ENCODE measurements around the gene TYRO3. TPM values are rescaled to one million over a fixed set of nuclear protein-coding genes. Genes with fewer than 3 reads are reported as not detected.

TYRO3 gene
- 1 to 10 TPM; 5.0 to 8.7 TPM for total RNA-seq
- long read RNA-seq, donor 1, full-length matches to known transcripts: 1 of 4 reads
- long read RNA-seq, donor 1, partial matches to known transcripts: 2 of 4 reads
- long read RNA-seq, donor 1, other reads (novel, unspliced or antisense): 1 of 4 reads
- long read RNA-seq, donor 2, partial matches to known transcripts: 1 of 2 reads
- long read RNA-seq, donor 2, other reads (novel, unspliced or antisense): 0 of 2 reads

- DNase-seq (ENCODE audit: low spot score): peak; percentile 86
- intact Hi-C loops (cut with DNase I): no loop called here
Observed at GRCh38 chr15:41558400-41559238, at the start of gene TYRO3. TSS of gene TYRO3 (plus strand) at chr15:41559212. CDS start at chr15:41559258, 46 bp downstream.

DNA sequence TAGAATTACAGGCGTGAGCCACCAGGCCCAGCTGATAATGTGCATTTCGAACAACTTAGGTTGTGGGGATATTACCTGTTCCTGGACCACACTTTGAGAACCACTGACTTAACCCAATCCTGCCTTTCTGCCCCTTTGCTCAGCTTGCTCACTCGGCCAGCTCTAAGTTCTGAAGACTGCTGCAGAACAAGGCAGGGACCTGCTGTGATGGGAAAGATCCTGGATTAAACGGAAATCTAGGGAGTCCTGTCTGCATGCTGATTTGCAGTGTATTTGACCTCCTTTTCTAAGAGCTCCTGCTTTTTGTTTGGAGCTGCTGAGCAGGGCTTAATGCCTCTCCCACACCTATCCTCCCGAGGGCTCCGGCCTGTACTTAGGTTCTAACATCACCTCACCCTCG lies 48.3 kb upstream of the TYRO3 start:
- DNase-seq (ENCODE audit: low spot score): no peak
- intact Hi-C loops (cut with DNase I): loop anchor here in 1 of 2 donors (2.0 kb wide), 1 partner anchor 72 kb away; no protein-coding TSS in a partner anchor

- DNase-seq (ENCODE audit: low spot score): no peak
- intact Hi-C loops (cut with DNase I): loop anchor here in 1 of 2 donors (2.0 kb wide), 1 partner anchor 73 kb away; no protein-coding TSS in a partner anchor
Observed at GRCh38 chr15:41511331-41511898, 47.6 kb upstream of the TYRO3 start.

GRCh38 chr15:41511899-41512369 lies 47.1 kb upstream of the TYRO3 start:
- no peak for DNase-seq (ENCODE audit: low spot score)
- intact Hi-C loops (cut with DNase I): loop anchor here in 1 of 2 donors (2.0 kb wide), 1 partner anchor 73 kb away; no protein-coding TSS in a partner anchor

DNA sequence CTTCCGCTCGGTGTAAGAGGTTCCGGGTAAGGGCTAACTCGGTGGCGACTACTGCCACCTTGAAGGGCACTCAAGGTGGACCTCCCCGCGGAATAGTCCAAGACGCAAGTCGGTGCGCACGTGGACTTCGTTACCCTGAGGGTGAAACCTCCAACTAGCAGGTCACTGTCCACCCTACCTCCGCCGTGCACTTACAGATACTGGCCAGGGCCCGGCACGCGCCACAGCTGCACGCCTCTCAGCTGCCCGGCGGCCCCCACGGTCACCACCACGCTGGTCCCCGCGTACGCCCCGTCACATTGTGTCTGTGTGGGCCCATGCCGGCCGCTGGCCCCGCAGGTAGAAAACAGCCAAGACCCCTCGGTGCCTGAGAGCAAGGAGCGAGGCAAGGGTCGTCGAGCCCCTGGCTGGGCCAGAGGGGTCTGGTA lies 46.5 kb upstream of the TYRO3 start:
- intact Hi-C loops (cut with DNase I): no loop called here

DNA sequence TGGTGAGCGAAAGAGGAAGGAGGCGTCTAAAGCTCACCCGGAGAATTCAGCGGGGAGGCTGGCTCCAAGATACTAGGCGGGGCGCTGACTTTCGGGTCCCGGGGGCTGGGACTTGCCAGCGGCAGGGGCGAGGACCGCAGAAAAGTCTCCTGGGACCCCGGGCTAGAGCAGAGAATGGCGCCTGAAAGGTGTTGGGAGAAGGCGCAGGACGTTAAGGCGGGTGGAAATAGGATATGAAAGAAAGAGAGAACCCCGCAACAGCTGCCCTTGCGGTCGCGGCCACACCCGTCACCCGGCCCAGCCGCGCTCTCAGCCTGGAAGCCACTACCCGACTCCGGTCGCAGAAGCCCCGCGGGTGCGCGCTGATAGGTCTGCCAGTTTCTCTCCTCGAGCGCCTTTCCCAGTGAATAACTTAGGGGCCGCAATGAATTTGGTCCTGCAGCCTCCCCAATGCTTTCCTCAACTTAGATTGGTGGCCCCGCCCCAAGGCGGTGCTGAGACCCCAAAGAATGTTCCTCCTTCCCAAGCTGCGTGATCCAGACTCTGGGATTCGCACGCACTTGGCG lies 46.0 kb upstream of the TYRO3 start:
- DNase-seq (ENCODE audit: low spot score): no peak
- intact Hi-C loops (cut with DNase I): no loop called here

More for the DNA sequence above, 46.5 kb upstream of the TYRO3 start:
- peak; percentile 80 for DNase-seq (ENCODE audit: low spot score)

DNA sequence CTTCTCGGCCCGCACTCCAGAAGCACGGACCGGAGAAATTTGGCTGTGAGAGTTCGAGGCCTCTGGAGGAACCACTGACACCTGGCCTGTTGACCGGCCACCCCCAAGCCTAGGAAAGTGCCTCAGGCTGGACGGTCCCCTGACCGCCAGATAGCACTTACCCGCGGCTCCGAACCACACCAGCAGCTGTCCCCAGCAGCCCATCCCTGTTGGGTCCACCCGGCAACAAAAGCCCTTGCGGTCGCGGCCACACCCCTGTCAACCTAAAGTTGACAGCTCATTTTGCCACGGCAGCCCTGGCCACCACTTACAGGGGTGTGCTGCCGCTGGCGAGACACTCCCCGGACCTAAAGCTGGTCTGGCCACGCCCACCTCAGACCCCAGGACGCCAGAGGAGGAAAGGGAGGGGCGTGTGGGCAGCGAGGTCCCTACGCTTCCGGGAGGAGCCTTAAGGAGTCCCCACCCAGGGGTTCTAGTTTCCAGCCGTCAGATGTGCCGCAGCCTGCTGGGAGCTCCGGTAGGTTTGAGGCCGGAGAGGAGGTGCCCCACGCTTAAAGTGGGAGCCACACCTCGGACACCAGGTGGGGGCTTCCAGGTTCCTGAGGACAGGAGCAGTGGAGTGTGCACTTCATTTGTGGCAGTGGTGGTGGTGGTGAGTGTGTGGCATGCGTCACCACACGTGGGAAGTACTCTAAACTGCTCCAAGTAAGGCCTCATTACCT lies 45.3 kb upstream of the TYRO3 start, which contains the start of gene LTK:
TSS of gene LTK (minus strand) at position 322 of the 722 bp plus-strand sequence. CDS start at position 204, 118 bp downstream.
- intact Hi-C loops (cut with DNase I): no loop called here
- DNase-seq (ENCODE audit: low spot score): no peak

DNA sequence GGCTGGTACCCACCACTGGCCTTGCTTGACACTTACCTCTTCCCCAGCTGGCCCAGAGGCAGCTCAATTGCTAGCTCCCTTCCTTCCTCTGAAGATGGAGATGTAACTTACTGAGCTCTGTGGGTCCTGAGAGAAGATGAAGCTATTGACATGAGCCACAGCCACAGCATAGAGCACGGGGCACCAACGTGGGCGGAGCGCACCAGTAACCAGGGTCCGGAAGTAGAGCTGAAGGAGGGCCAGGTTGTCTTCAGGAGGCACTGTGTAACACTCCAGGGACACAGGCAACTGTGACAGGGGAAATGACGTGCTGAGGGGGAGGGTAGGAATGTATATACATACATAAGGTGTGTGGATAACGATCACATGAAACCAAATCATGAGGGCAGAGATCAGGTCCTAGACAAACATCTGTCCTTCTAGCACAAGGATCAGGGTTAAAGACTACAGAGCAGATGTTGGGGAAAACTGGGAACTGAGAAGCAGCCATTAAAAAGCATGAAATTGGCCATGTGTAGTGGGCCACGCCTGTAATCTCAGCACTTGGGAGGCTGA lies 41.0 kb upstream of the TYRO3 start:
- intact Hi-C loops (cut with DNase I): loop anchor here in 1 of 2 donors (2.0 kb wide), 1 partner anchor 59 kb away; no protein-coding TSS in a partner anchor
- DNase-seq (ENCODE audit: low spot score): no peak

GRCh38 chr15:41520636-41521035 lies 38.4 kb upstream of the TYRO3 start:
- DNase-seq (ENCODE audit: low spot score): no peak
- intact Hi-C loops (cut with DNase I): no loop called here

DNA sequence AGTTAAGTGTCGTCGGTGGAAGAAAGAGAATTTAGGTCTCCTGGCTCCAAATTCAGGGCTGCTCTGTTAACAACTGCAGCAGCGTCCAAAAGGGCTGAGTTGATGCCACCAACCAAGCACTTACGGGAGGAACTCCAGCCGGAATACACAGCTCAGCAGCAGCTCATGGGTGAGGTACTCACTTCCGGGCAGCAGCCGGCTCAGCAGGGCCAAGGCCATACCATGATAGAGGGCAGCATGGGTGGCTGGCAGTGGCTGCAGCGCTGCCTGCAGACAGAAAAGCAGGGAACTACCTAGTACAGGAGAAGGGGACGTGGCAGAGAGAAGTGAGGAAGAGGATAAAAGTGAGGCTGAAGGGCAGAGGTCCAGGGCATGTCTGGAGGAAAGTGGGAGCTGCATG lies 37.4 kb upstream of the TYRO3 start:
- intact Hi-C loops (cut with DNase I): no loop called here
- DNase-seq (ENCODE audit: low spot score): no peak

- no peak for DNase-seq (ENCODE audit: low spot score)
Observed at GRCh38 chr15:41523097-41523496, 35.9 kb upstream of the TYRO3 start.

DNA sequence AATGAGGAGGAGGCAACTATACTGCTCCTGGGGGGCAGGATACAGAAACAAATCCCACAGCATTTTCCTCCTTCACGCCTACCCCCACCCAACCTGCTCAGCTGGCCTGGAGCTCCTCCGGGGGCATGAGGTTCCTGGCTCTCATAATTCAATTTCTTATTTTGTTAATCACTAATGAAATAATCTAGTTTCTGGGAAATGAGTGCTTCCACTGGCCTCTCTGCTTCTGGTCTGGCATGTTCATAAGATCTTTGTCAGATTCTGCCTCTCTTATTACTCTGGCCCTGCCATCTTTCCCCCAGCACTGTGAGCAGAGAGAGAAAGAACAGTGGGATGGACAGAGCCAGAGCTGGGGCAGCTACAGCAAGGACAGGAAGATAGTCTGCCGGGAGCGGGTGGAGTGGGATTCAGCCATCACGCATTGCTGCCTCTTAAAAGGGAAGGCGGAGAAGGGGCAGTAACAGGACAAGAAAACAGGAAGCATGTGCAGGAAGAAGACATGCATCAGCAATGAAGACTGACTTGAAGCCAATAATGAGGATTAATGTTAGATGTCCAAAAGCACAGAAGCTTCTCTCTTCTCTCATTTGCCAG lies 28.6 kb upstream of the TYRO3 start:
- DNase-seq (ENCODE audit: low spot score): no peak
- intact Hi-C loops (cut with DNase I): no loop called here

More at GRCh38 chr15:41523097-41523496, 35.9 kb upstream of the TYRO3 start:
- intact Hi-C loops (cut with DNase I): no loop called here

DNA sequence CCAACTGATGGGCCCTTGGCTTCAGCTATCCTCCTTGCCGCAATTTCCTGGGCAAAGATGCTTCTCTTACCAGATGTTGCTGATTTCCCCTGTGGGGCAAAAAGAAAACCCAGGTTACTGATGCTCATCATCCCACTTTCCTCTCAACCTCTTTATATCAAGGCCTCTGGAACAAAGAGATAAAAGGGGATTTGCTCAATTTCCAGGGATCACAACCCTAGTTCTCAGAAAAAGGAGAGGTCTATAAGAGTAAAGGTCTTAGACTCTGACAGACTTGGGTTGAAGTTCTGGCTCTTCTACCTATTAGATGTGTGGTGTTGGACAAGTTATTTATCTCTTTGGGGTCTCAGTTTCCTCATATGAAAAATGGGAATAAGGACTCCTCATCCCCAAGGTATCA lies 23.5 kb upstream of the TYRO3 start:
- DNase-seq (ENCODE audit: low spot score): no peak
- intact Hi-C loops (cut with DNase I): no loop called here

- intact Hi-C loops (cut with DNase I): no loop called here
- no peak for DNase-seq (ENCODE audit: low spot score)
Observed at GRCh38 chr15:41536866-41537265, 22.1 kb upstream of the TYRO3 start.

- no peak for DNase-seq (ENCODE audit: low spot score)
- intact Hi-C loops (cut with DNase I): no loop called here
Observed at GRCh38 chr15:41543521-41543870, 15.5 kb upstream of the TYRO3 start.

GRCh38 chr15:41544650-41545015 lies 14.4 kb upstream of the TYRO3 start:
- no peak for DNase-seq (ENCODE audit: low spot score)
- intact Hi-C loops (cut with DNase I): no loop called here

DNA sequence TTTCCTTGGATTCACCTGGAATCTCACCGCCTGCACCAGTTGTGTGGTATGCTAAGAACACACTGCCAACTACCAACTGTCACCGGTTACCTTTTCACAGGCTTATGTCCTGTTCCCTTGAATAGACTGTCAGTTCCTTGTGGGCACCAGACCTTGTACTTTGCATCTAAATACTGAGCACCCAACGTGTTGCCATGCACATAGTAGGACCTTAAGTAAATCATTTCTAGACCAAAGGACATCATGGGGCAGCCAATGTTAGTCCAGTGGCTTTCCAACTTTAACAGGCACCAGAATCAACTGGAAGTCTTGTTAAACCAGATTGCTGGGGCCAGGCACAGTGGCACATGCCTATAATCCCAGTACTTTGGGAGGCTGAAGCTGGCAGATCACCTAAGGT lies 13.8 kb upstream of the TYRO3 start:
- intact Hi-C loops (cut with DNase I): no loop called here
- no peak for DNase-seq (ENCODE audit: low spot score)

All from posterior vena cava (tissue), 2 donors.